Retinal pigment epithelial cell (primary cell): ENCODE results near the gene WSB1.

ENCODE experiments used
- DNase-seq: peaks from one replicate; pipeline ENCODE4 v3.0.0-alpha.2; 2010; ENCODE audit warnings: low read depth
- H3K4me3 ChIP-seq: 2 replicates; pipeline ENCODE4 v1.5.1; 2011; ENCODE audit warnings: mild to moderate bottlenecking, low read length, control low read depth, moderate library complexity
- TF ChIP-seq, protein P1 (sequence below): conservative IDR thresholded peaks from 2 replicates; pipeline ENCODE4 v1.5.1; 2011; ENCODE audit warnings: low read depth, low read length, control low read depth, inconsistent platforms

Gene WSB1

GRCh38 chr17:27361695-27362094, 67.8 kb downstream of the WSB1 start:
- no peak for DNase-seq
- no peak overlapping the region for H3K4me3 ChIP-seq
- TF ChIP-seq, protein P1, sequence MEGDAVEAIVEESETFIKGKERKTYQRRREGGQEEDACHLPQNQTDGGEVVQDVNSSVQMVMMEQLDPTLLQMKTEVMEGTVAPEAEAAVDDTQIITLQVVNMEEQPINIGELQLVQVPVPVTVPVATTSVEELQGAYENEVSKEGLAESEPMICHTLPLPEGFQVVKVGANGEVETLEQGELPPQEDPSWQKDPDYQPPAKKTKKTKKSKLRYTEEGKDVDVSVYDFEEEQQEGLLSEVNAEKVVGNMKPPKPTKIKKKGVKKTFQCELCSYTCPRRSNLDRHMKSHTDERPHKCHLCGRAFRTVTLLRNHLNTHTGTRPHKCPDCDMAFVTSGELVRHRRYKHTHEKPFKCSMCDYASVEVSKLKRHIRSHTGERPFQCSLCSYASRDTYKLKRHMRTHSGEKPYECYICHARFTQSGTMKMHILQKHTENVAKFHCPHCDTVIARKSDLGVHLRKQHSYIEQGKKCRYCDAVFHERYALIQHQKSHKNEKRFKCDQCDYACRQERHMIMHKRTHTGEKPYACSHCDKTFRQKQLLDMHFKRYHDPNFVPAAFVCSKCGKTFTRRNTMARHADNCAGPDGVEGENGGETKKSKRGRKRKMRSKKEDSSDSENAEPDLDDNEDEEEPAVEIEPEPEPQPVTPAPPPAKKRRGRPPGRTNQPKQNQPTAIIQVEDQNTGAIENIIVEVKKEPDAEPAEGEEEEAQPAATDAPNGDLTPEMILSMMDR = no peak

GRCh38 chr17:27362503-27362902, 68.6 kb downstream of the WSB1 start:
- no peak overlapping the region for H3K4me3 ChIP-seq
- DNase-seq = no peak
- TF ChIP-seq, protein P1 = no peak

DNA sequence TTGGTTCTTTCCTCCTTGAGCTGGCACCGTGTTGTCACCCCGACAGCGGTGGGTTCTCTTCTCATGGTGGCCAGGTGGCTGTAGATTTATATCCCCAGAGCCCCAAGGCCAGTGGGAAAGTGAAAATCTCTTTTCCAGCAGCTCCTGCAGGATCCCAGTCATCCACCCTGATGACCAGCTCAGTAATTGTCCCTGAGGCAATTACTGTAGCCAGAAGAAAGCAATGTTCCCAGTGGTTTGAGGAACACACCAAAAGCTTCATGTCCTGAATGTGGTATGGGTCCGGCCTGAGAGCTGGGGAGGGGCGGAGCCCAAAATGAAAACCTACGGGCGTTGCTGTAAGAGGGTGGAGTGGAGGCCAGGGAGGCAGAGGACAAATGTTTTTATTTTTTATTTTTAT, 69.0 kb downstream of the WSB1 start:
- no peak for DNase-seq
- H3K4me3 ChIP-seq = no peak overlapping the region
- TF ChIP-seq, protein P1 = no peak

- no peak for DNase-seq
- TF ChIP-seq, protein P1 = no peak
- H3K4me3 ChIP-seq = no peak overlapping the region
Observed at GRCh38 chr17:27363326-27363725, 69.4 kb downstream of the WSB1 start.
